HCT116 (cell line): ENCODE measurements around the gene DCP1B.

Experiments
- CBX3 ChIP-seq: IDR thresholded peaks from 2 replicates; pipeline ENCODE4 v1.6.1; 2012; ENCODE audit warnings: low read depth
- POLR2A ChIP-seq: IDR thresholded peaks from 2 replicates; pipeline ENCODE4 v1.7.0; 2011; ENCODE audit warnings: borderline replicate concordance; ENCODE audit not compliant: insufficient read depth, insufficient read length; ENCODE audit errors: extremely low read depth
- TF ChIP-seq, protein P1 (sequence below), 3 experiments: fragments of 200-600 bp in 1 of 3; sonication (generic) in 1 of 3; IDR thresholded peaks in 2 of 3; conservative IDR thresholded peaks in 1 of 3; 2 replicates each; pipeline ENCODE4 v1.5.1; 2012 to 2017; ENCODE audit warnings: low read depth in 2 of 3, low read length in 2 of 3, antibody characterized with exemption in 1 of 3, borderline replicate concordance in 1 of 3, control low read depth in 1 of 3, mild to moderate bottlenecking in 1 of 3, mixed read lengths in 1 of 3, mixed run types in 1 of 3, moderate library complexity in 1 of 3; ENCODE audit not compliant: insufficient read depth in 1 of 3

DNA sequence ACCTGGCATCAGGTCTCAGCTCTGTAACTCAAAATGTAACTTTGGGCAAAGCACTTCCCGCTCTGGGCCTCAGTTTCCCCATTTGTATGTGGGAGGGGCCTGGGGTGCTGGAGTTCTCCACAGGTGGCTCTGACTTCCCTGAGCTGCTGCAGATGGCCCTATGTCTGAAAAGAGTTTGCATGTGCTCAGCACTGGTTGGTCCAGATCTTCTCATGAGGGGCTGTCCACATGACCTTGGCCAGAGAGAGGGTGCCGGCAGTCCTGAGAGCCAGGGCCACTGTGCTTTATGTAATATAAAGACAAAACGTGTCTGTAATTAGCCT is 78.6 kb downstream of the DCP1B start:
- TF ChIP-seq CBX3 (no peak), POLR2A (no peak)
- TF ChIP-seq, protein P1, sequence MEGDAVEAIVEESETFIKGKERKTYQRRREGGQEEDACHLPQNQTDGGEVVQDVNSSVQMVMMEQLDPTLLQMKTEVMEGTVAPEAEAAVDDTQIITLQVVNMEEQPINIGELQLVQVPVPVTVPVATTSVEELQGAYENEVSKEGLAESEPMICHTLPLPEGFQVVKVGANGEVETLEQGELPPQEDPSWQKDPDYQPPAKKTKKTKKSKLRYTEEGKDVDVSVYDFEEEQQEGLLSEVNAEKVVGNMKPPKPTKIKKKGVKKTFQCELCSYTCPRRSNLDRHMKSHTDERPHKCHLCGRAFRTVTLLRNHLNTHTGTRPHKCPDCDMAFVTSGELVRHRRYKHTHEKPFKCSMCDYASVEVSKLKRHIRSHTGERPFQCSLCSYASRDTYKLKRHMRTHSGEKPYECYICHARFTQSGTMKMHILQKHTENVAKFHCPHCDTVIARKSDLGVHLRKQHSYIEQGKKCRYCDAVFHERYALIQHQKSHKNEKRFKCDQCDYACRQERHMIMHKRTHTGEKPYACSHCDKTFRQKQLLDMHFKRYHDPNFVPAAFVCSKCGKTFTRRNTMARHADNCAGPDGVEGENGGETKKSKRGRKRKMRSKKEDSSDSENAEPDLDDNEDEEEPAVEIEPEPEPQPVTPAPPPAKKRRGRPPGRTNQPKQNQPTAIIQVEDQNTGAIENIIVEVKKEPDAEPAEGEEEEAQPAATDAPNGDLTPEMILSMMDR (IDR thresholded peaks at IDR 0.05 in 2 of 3, conservative IDR thresholded peaks at IDR 0.05 in 1 of 3; ENCODE audit: borderline replicate concordance in 1 of 3, insufficient read depth in 1 of 3, low read depth in 2 of 3, low read length in 2 of 3): no peak
